Activated effector memory CD4-positive, alpha-beta T cell treated with anti-CD3 and anti-CD28 coated beads, Interleukin-2, amount 50 U/mL, for 16 hours (primary cell): ENCODE data around the gene ZNF222.

Experiments used
- DNase-seq: peaks from one replicate; pipeline ENCODE4 v3.0.0-alpha.2; 2020

Gene ZNF222

DNA sequence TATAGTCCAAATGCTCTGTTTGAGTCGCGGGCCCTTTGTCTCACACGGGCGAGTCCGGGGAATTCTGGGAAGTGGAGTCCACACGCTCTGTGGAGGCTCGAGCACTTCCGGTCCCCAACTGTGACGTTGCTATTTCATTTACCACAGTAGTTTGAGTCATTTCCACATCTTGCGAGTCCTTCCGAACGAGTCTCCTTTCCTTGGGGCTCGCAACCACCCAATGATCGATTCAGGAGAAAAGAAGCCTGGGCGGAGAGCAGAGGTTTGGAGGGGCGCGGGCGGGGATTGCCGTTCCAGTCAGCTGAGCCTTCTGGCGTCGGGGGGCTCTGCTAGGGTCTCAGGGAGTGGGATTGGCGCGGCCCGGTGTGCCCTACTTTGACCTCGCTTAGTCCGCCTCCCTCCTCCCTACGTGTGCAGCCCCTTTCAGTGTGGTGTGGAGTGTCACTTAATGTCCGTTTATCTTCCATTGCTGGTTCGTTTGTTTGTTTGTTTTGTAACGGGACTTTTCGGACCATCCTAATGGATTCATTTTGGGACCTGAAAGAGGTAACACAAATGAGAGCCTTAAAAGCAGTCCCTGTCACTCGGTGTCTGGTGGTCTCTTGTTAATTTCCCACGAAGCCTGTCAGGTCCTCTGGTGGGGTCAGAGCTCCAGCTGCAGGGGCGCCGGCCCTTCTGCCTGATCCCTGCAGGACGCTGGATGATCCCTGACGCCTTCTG, at the start of gene ZNF222:
Gene ZNF222, plus strand, starts transcription at position 163 of the 720 bp plus-strand sequence. Its CDS starts 58 bp downstream, at position 221.
- peak; percentile 89 for DNase-seq

DNA sequence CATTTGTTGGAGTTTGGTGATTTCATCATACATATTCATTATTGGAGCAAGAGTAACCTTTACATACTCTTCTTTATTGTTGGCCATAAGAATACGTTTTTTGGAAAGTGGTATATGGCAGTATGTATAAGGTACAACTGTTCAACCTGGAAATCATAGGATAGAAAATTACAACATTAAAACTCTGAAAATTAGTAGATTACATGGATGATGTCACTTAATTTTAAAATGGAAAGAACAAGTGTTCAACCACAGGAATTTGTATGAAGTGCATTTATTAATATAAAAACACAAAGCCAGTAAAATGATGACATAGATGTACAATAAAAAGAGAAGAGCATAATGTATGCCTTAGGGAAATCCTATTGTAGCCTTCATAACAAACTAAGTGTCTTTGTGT, 48.4 kb upstream of the ZNF222 start:
- no peak for DNase-seq

DNA sequence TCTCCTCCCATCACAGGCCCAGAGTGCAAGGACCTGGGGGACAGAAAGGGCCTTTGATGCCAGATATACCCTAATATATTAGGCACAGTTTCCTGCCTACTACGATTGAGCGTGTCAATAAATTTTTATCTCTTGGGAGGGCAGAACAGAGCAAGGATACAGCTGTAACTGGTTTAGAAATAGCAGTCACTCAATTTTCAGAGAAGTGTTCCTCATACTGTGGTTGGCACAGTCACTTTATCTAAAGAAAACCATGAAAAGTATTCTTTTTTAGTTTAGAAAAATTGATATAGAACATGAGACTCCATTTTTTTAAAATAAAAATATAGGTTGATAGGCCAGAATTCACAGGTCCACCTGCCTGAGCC, 41.7 kb upstream of the ZNF222 start:
- DNase-seq = no peak

- DNase-seq = peak; percentile 89
These were observed 41.1 kb upstream of the ZNF222 start, which contains the start of gene ZNF155 for GRCh38 chr19:43983912-43984686. Gene ZNF155 (plus strand): TSS chr19:43984188. CDS start chr19:43988544, 4,356 bp downstream.

DNA sequence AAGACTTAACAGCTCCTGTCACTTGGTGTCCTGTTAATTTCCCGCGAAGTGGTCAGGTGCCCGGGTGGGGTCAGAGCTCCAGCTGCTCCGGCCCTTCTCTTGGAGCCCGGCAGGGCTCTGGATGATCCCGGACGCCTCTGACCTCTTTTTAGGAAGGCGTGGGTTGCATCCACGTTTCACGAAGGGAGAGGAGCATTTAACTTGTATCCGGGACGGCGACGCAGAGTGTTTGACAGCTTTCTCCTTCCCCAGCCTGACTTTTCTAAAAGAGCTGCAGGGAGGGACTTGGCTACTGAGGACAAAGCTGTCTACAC, 40.5 kb upstream of the ZNF222 start:
- DNase-seq = no peak

DNA sequence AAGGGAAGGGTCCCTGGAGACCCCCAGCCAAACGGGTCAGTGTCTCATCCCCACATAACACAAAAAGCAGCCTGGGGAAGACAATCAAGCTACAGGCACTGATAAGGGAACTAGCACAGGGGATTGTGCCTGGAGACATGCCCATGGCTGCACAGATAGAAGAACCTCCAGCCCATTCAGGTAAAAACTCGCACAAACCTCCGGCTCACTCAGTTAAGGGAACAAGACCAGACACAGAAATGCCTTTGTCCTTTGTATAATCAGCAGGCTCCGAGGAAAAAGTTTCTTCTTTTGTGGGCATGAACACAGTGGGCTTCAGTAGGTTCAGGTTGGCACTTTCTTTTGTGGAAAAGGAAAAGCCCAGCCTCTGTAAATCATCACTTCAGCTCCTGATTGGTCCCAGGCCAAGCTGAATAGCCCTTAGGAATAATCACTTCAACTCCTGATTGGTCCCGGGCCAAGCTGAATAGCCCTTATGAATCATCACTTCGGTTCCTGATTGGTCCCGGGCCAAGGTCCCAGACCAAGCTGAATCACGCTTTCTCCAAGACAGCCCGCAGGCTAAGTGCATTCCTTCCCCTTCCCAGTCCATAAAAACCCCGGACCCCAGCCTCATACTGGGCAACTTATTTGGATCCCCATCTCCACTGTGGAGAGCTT, 27.4 kb upstream of the ZNF222 start:
- DNase-seq = no peak

- no peak for DNase-seq
These were observed 23.0 kb upstream of the ZNF222 start for GRCh38 chr19:44002212-44002565.

GRCh38 chr19:44002566-44003460, 22.4 kb upstream of the ZNF222 start, which contains the start of gene ZNF230:
Gene ZNF230 (plus strand): TSS chr19:44002957. CDS start chr19:44007079, 4,122 bp downstream.
- DNase-seq = peak; percentile 92

DNA sequence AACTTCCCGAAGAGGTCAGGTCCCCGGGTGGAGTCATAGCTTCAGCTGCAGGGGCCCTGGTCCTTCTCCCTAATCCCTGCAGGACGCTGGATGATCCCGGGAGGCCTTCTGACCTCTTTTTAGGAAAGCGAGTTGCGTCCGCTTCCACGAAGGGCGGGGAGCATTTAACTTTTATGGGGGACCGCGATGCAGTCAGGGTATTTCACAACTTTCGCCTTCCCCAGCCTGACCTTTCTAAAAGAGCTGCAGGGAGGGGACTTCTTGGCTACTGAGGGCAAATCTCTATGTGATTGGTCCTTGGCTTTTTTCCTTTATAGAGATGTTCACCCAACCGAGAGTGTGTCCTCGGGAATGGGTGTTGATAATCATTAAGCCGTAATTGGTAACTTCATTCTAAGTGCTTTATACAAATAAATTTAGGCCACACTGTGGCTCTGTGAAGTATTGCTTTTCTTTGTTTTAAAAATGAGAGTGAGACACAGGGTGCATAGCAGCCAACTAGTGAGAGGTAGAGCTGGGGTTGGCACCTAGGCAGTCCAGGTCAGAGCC, 21.6 kb upstream of the ZNF222 start:
- no peak for DNase-seq

- DNase-seq = no peak
These were observed 19.2 kb upstream of the ZNF222 start for GRCh38 chr19:44005973-44006372.

- DNase-seq = no peak
These were observed 17.7 kb upstream of the ZNF222 start for GRCh38 chr19:44007473-44007872.

GRCh38 chr19:44010468-44010867, 14.7 kb upstream of the ZNF222 start:
- no peak for DNase-seq

DNA sequence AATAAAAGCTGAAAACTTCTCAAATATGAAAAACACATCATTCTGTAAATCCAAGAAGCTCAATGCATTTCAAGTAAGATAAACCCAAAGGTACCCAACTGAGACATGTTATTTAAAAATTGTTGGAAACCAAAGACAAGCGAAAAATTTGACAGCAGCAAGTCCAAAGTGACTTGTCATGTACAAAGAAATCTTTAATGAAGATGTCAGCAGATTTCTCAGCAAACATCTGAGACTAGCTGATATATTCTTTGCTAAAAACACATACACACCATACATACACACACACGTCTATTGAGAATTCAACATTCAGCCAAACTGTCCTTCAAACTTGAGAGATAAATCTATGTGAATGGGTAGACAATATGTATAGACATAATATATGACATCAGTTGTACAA, 5.7 kb upstream of the ZNF222 start:
- no peak for DNase-seq

DNA sequence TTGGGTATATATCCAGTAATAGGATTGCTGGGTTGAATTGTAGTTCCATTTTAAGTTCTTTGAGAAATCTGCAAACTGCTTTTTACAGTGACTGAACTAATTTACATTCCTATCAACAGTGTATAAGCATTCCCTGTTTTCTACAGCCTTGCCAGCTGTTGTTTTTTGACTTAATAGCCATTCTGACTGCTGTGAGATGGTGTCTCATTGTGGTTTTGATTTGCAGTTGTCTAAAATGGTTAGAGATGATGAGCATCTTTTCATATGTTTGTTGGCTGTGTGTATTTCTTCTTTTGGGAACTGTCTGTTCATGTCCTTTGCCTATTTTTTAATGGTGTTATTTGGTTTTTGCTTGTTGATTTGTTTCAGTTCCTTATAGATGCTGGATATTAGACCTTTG, 4.0 kb upstream of the ZNF222 start:
- DNase-seq = no peak

- DNase-seq = no peak
These were observed 321 bp upstream of the ZNF222 start for GRCh38 chr19:44024900-44025216.

DNA sequence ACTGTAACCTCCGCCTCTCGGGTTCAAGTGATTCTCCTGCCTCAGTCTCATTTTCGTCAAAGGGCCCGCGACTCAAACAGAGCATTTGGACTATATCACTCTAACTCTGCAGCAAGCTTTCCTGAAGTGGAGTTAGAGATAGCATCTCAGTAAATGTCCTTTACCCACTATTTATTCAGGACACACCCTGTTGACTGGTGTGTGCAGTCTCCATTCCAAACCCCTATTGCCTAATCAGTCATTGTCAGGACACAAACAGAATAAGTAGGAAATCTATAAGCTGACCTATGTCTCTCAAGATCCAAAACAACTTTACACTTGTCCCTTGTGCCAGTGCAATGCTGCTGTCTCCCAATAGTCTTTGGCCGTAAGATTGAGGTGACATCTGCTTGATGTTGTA, 1.4 kb downstream of the ZNF222 start:
- no peak for DNase-seq

DNA sequence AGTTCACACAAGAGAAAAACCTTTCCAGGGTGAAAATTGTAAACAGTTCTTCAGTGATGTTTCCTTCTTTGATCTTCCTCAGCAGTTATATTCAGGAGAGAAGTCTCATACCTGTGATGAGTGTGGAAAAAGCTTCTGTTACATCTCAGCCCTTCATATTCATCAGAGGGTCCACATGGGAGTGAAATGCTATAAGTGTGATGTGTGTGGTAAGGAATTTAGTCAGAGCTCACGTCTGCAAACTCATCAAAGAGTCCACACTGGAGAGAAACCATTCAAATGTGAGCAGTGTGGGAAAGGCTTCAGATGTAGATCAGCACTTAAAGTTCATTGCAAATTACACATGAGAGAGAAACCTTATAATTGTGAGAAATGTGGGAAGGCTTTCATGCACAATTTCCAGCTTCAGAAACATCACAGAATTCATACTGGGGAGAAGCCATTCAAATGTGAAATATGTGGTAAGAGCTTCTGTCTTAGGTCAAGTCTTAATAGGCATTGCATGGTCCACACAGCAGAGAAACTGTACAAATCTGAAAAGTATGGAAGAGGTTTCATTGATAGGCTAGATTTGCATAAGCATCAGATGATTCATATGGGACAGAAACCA, 6.9 kb downstream of the ZNF222 start:
- no peak for DNase-seq

GRCh38 chr19:44042147-44042546, 17.0 kb downstream of the ZNF222 start:
- no peak for DNase-seq

- peak; percentile 71 for DNase-seq
These were observed 25.8 kb downstream of the ZNF222 start for GRCh38 chr19:44050740-44051649.

GRCh38 chr19:44051650-44052402, 26.6 kb downstream of the ZNF222 start, which contains the start of gene ZNF223:
Gene ZNF223 (plus strand): TSS chr19:44052036. CDS start chr19:44055177, 3,141 bp downstream.
- peak; percentile 88 for DNase-seq
